ENCODE results near the gene CCSER1. TPM values are rescaled to one million over a fixed set of nuclear protein-coding genes. Genes with fewer than 3 reads are reported as not detected.

CCSER1 gene
- total and polyA plus RNA-seq, 2 donors (not counting 1 experiment from before 2014, with no cell fraction given), result under 0.01 TPM; not detected in 1

- no peaks in the 10 kb centered on the region for H4K20me1 ChIP-seq (ENCODE audit: control insufficient read depth, extremely low read depth, insufficient read depth, low read length)
- no peak overlapping the region for H2AFZ ChIP-seq (ENCODE audit: low read length)
These were observed 7.2 kb upstream of the CCSER1 start for GRCh38 chr4:90120037-90120436.

GRCh38 chr4:90120815-90121214 lies 6.4 kb upstream of the CCSER1 start:
- Histone ChIP-seq H3K4me3 (replicated peaks in 1 of 4; ENCODE audit: control extremely low read depth in 1 of 4, insufficient read depth in 1 of 4, low read depth in 3 of 4, low read length in 4 of 4) (no peak overlapping the region), H3K9me3 (ENCODE audit: control insufficient read depth, insufficient read depth, low read depth, low read length) (no peaks in the 10 kb centered on the region), H3K4me2 (ENCODE audit: extremely low read depth, insufficient read depth, low read length) (no peak overlapping the region), H3K79me2 (ENCODE audit: control insufficient read depth, insufficient read depth, low read length) (no peaks in the 10 kb centered on the region), H3K27ac (ENCODE audit: insufficient read depth, low read length) (no peak overlapping the region), H3K36me3 (ENCODE audit: control insufficient read depth, insufficient read depth, low read length) (no peaks in the 10 kb centered on the region), H3K27me3 (ENCODE audit: control insufficient read depth, insufficient read depth, low read length) (no peaks in the 10 kb centered on the region), H3K9ac (ENCODE audit: insufficient read depth, low read length) (no peak overlapping the region), H3K4me1 (ENCODE audit: control insufficient read depth, extremely low read depth, insufficient read depth, low read length) (no peaks in the 10 kb centered on the region), H2AFZ (ENCODE audit: low read length) (no peak overlapping the region), H4K20me1 (ENCODE audit: control insufficient read depth, extremely low read depth, insufficient read depth, low read length) (no peaks in the 10 kb centered on the region)
- no peak for TF ChIP-seq EZH2 (IDR thresholded peaks at IDR 0.05; ENCODE audit: low read length, missing control alignments)
- TF ChIP-seq CTCF (conservative IDR thresholded peaks at IDR 0.05 in 1 of 2, IDR thresholded peaks at IDR 0.05 in 1 of 2; ENCODE audit: low read depth in 1 of 2, low read length in 2 of 2), result no peak
- peak in 1 of 2 donors; percentile 11 for DNase-seq (ENCODE audit: low read depth in 2 of 2)

More at GRCh38 chr4:90120037-90120436, 7.2 kb upstream of the CCSER1 start:
- no peak for DNase-seq (ENCODE audit: low read depth in 2 of 2)
- H3K27ac ChIP-seq (ENCODE audit: insufficient read depth, low read length), result no peak overlapping the region
- H3K79me2 ChIP-seq (ENCODE audit: control insufficient read depth, insufficient read depth, low read length), result no peaks in the 10 kb centered on the region
- no peaks in the 10 kb centered on the region for H3K36me3 ChIP-seq (ENCODE audit: control insufficient read depth, insufficient read depth, low read length)
- H3K4me2 ChIP-seq (ENCODE audit: extremely low read depth, insufficient read depth, low read length), result no peak overlapping the region
- H3K9me3 ChIP-seq (ENCODE audit: control insufficient read depth, insufficient read depth, low read depth, low read length), result no peaks in the 10 kb centered on the region
- H3K9ac ChIP-seq (ENCODE audit: insufficient read depth, low read length), result no peak overlapping the region
- no peak overlapping the region for H3K4me3 ChIP-seq (replicated peaks in 1 of 4; ENCODE audit: control extremely low read depth in 1 of 4, insufficient read depth in 1 of 4, low read depth in 3 of 4, low read length in 4 of 4)
- no peaks in the 10 kb centered on the region for H3K27me3 ChIP-seq (ENCODE audit: control insufficient read depth, insufficient read depth, low read length)
- TF ChIP-seq EZH2 (IDR thresholded peaks at IDR 0.05; ENCODE audit: low read length, missing control alignments), result no peak
- TF ChIP-seq CTCF (conservative IDR thresholded peaks at IDR 0.05 in 1 of 2, IDR thresholded peaks at IDR 0.05 in 1 of 2; ENCODE audit: low read depth in 1 of 2, low read length in 2 of 2), result no peak
- H3K4me1 ChIP-seq (ENCODE audit: control insufficient read depth, extremely low read depth, insufficient read depth, low read length), result no peaks in the 10 kb centered on the region

GRCh38 chr4:90121676-90122354 lies 5.4 kb upstream of the CCSER1 start:
- H3K36me3 ChIP-seq (ENCODE audit: control insufficient read depth, insufficient read depth, low read length), result no peaks in the 10 kb centered on the region
- no peaks in the 10 kb centered on the region for H3K9me3 ChIP-seq (ENCODE audit: control insufficient read depth, insufficient read depth, low read depth, low read length)
- H3K4me1 ChIP-seq (ENCODE audit: control insufficient read depth, extremely low read depth, insufficient read depth, low read length), result no peaks in the 10 kb centered on the region
- H3K27me3 ChIP-seq (ENCODE audit: control insufficient read depth, insufficient read depth, low read length), result no peaks in the 10 kb centered on the region
- H3K79me2 ChIP-seq (ENCODE audit: control insufficient read depth, insufficient read depth, low read length), result no peaks in the 10 kb centered on the region
- no peak overlapping the region for H3K4me2 ChIP-seq (ENCODE audit: extremely low read depth, insufficient read depth, low read length)
- H3K4me3 ChIP-seq (replicated peaks in 1 of 4; ENCODE audit: control extremely low read depth in 1 of 4, insufficient read depth in 1 of 4, low read depth in 3 of 4, low read length in 4 of 4), result no peak overlapping the region
- H2AFZ ChIP-seq (ENCODE audit: low read length), result no peak overlapping the region
- TF ChIP-seq CTCF (conservative IDR thresholded peaks at IDR 0.05 in 1 of 2, IDR thresholded peaks at IDR 0.05 in 1 of 2; ENCODE audit: low read depth in 1 of 2, low read length in 2 of 2) (no peak), EZH2 (IDR thresholded peaks at IDR 0.05; ENCODE audit: low read length, missing control alignments) (no peak)
- no peak for DNase-seq (ENCODE audit: low read depth in 2 of 2)
- H3K27ac ChIP-seq (ENCODE audit: insufficient read depth, low read length), result no peak overlapping the region
- no peak overlapping the region for H3K9ac ChIP-seq (ENCODE audit: insufficient read depth, low read length)
- H4K20me1 ChIP-seq (ENCODE audit: control insufficient read depth, extremely low read depth, insufficient read depth, low read length), result no peaks in the 10 kb centered on the region

Data from fibroblast of lung (primary cell).